ENCODE measurements around the gene NLGN3.

DNA sequence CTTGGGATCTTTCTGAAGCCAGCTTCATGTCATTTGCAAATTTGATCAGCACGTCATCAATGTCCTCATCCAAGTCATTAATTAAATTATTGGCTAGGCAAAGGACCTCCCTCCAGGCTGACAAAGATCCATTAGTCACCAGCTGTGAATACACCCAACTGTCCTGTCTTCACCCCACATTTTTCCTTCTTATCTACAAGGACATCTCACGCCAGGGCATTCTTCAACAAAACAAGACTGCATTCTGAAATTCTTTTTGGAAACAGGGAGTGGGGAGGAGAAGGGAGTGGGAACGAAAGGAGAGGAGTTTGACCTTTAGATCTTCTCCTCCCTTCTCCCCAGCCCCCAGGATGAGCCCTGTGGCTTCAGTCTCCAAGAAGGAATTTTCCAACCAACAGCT is 32.7 kb downstream of the NLGN3 start:
- TF ChIP-seq YY1 (IDR thresholded peaks at IDR 0.05; ENCODE audit: insufficient read depth, insufficient read length): no peak
- no peak for TF ChIP-seq ZNF274 (IDR thresholded peaks at IDR 0.05; ENCODE audit: low read depth, low read length)
